Measurements from ENCODE around the gene UMODL1.
A peak's percentile ranks its signal among the peaks of the same experiment; 100 is the strongest.

UMODL1 gene

DNA sequence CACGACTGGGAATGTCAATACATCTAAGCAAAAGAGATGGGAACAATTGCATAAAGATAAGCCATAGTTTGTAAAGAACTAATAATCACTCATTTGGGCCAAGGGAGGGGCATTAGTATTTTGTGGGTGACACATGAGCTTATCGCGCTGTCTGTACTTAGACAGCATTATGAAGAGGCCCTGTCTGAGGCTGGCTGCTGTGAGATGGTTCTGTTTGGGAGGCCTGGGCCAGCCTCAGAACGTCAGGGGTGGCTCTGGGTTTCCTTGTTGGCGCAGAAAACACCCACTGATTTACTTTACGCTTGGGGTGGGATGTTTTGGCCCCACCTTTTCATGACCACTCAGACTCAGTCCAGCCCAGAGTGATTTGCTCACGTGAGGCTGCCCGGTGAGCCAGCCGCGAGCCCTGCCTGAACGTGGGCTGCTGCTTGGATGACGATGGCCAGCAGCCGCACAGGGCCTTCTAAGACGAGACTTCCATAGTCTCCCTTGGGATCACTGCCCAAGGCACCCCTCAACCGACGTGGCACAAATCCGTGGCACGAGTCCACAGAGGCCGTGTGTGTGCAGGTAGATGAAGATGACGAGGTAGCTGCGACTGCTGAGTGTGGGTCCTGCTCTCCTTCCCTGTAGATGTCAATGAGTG is 18.7 kb downstream of the UMODL1 start:
- TF ChIP-seq, protein P1, sequence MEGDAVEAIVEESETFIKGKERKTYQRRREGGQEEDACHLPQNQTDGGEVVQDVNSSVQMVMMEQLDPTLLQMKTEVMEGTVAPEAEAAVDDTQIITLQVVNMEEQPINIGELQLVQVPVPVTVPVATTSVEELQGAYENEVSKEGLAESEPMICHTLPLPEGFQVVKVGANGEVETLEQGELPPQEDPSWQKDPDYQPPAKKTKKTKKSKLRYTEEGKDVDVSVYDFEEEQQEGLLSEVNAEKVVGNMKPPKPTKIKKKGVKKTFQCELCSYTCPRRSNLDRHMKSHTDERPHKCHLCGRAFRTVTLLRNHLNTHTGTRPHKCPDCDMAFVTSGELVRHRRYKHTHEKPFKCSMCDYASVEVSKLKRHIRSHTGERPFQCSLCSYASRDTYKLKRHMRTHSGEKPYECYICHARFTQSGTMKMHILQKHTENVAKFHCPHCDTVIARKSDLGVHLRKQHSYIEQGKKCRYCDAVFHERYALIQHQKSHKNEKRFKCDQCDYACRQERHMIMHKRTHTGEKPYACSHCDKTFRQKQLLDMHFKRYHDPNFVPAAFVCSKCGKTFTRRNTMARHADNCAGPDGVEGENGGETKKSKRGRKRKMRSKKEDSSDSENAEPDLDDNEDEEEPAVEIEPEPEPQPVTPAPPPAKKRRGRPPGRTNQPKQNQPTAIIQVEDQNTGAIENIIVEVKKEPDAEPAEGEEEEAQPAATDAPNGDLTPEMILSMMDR (IDR thresholded peaks at IDR 0.05; ENCODE audit: low read depth, low read length, missing control alignments), result no peak
- H3K27me3 ChIP-seq (replicated peaks), result no peaks in the 10 kb centered on the region
- no peaks in the 10 kb centered on the region for H3K36me3 ChIP-seq (replicated peaks)
- in situ Hi-C loops (cut with HindIII; ENCODE audit: low pct_ligation_motif_present, low sequenced_read_pairs), result no loop called here
- no peak for DNase-seq
- H3K27ac ChIP-seq, result no peak overlapping the region
- no peak overlapping the region for H3K4me3 ChIP-seq (ENCODE audit: low read depth, low read length)

DNA sequence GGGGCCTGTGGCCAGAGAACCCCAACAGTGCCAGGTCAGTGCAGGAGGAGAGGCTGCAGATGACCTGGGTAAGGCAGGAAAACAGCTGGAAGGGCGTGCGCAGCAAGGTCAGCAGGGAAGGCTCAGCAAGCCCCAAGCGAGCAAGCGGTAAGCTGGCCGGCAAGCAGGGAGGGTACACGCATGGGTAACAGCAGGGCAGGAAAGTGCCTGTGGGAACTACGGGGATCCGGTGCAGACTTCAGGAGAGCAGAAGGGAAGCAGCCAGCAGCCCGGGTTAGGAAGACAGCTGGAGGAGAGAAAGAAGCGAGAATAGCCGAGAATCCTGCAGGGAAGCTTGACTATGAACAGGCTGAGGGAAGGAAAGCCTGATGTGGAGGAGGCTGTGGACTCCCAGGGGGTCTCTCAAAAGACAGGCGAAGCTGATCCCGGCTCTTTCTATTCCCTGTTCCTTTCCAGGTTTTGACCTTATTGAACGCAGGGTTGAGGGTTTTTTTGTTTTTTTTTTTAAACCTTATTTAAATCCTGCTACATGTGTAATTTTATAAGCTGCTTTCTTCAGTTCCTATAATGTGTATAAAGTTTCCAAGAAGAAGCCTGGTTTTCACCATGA is 20.9 kb downstream of the UMODL1 start:
- no peak overlapping the region for H3K27ac ChIP-seq
- no peaks in the 10 kb centered on the region for H3K27me3 ChIP-seq (replicated peaks)
- DNase-seq, result no peak
- in situ Hi-C loops (cut with HindIII; ENCODE audit: low pct_ligation_motif_present, low sequenced_read_pairs), result no loop called here
- TF ChIP-seq, protein P1 (IDR thresholded peaks at IDR 0.05; ENCODE audit: low read depth, low read length, missing control alignments), result no peak
- no peak overlapping the region for H3K4me3 ChIP-seq (ENCODE audit: low read depth, low read length)
- H3K36me3 ChIP-seq (replicated peaks), result no peaks in the 10 kb centered on the region

DNA sequence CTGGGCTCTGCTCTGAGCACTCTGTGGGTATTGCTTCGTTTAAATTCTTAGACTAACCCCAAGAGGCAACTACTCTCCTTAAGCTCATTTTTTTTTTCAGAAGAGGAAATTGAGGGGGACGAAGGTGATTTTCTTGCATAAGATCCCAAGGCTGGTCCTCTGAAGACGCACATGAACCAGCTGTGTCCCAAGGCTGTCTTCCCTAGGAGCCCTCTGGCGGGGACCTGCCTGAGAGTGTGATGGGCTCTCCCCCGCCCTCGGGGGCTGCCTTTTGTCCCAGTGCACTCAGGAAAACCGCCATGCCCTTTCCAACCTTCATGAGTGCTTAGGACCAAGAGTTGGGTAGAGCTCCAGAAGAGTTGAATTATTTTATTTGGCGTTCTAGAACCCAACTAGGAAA is 21.7 kb downstream of the UMODL1 start:
- Histone ChIP-seq H3K4me3 (ENCODE audit: low read depth, low read length) (no peak overlapping the region), H3K27me3 (replicated peaks) (no peaks in the 10 kb centered on the region), H3K36me3 (replicated peaks) (no peaks in the 10 kb centered on the region), H3K27ac (no peak overlapping the region)
- TF ChIP-seq, protein P1 (IDR thresholded peaks at IDR 0.05; ENCODE audit: low read depth, low read length, missing control alignments), result no peak
- in situ Hi-C loops (cut with HindIII; ENCODE audit: low pct_ligation_motif_present, low sequenced_read_pairs), result no loop called here
- no peak for DNase-seq

DNA sequence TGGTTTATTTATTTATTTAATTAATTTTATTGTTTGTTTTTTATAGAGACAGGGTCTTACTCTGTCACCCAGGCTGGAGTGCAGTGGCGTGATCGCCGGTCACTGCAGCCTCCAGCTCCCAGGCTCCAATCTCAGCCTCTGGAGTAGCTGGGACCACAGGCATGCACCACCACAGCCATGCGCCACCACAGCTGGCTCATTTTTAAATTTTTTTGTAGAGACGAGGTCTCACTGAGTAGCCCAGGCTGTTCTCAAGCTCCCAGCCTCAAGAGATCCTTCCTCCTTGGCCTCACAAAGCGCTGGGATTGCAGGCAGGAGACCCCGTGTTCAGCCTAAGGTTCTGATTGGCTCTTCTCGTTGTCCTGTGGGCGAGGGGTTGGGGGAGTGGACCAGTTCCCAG is 22.1 kb downstream of the UMODL1 start:
- TF ChIP-seq, protein P1 (IDR thresholded peaks at IDR 0.05; ENCODE audit: low read depth, low read length, missing control alignments), result no peak
- Histone ChIP-seq H3K27me3 (replicated peaks) (no peaks in the 10 kb centered on the region), H3K4me3 (ENCODE audit: low read depth, low read length) (no peak overlapping the region), H3K36me3 (replicated peaks) (no peaks in the 10 kb centered on the region), H3K27ac (no peak overlapping the region)
- DNase-seq, result no peak
- in situ Hi-C loops (cut with HindIII; ENCODE audit: low pct_ligation_motif_present, low sequenced_read_pairs), result no loop called here

DNA sequence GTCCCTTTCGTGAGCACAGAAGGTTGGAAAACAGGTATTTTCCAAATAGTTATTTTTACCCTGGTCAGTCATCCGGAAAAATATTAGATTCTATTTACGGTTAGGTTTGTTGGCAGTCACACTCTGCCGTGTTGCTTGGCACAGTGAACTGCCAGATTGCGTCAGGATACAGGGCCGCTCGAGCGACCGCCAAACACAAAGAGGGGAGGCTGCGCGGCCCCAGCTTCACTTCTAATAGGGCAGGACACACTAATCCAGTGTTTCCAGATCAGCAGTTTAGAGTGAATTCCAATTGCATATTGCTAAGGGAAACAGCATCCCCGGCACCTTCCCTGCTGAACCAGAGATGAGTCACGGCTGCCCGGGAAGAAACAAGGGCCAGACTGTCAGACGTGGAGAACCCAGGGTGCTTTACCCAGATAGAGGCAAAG is 22.9 kb downstream of the UMODL1 start:
- in situ Hi-C loops (cut with HindIII; ENCODE audit: low pct_ligation_motif_present, low sequenced_read_pairs), result no loop called here
- peak; percentile 90 for DNase-seq
- no peaks in the 10 kb centered on the region for H3K27me3 ChIP-seq (replicated peaks)
- no peaks in the 10 kb centered on the region for H3K36me3 ChIP-seq (replicated peaks)
- peak overlapping the region; percentile 80 for H3K27ac ChIP-seq
- no peak overlapping the region for H3K4me3 ChIP-seq (ENCODE audit: low read depth, low read length)
- TF ChIP-seq, protein P1 (IDR thresholded peaks at IDR 0.05; ENCODE audit: low read depth, low read length, missing control alignments), result no peak
